ENCODE measurements around the gene TMEM72. TPM values are rescaled to one million over a fixed set of nuclear protein-coding genes. Genes with fewer than 3 reads are reported as not detected.
A peak's percentile ranks its signal among the peaks of the same experiment; 100 is the strongest.

Gene TMEM72
- total and polyA plus RNA-seq, 2 of the 13 experiments (the other 11 are each of a cell fraction or from before 2014, with no cell fraction given): 0.04 TPM; not detected in 1

- TF ChIP-seq POGK (CRISPR knock-in tag; conservative IDR thresholded peaks at IDR 0.05) (peak; percentile 58; the same call in 1 of the 2 replicates), ZNF781 (CRISPR knock-in tag; IDR thresholded peaks at IDR 0.05; ENCODE audit: borderline replicate concordance, not compliant biosample characterization) (no peak), TAF1 (CRISPR knock-in tag; IDR thresholded peaks at IDR 0.05) (peak; percentile 82), ZNF615 (CRISPR knock-in tag; IDR thresholded peaks at IDR 0.05; ENCODE audit: borderline replicate concordance) (0 out of 2 replicates have a peak, but pooled peaks have one; percentile 58), KLF12 (CRISPR knock-in tag; IDR thresholded peaks at IDR 0.05; ENCODE audit: borderline replicate concordance) (peak; percentile 91; the same call in 1 of the 2 replicates), FOXA1 (IDR thresholded peaks at IDR 0.05) (no peak), FOXA1 (CRISPR knock-in tag; IDR thresholded peaks at IDR 0.05) (peak; percentile 5; the same call in 1 of the 2 replicates), RELA (CRISPR knock-in tag; IDR thresholded peaks at IDR 0.05) (no peak), ZNF232 (CRISPR knock-in tag; IDR thresholded peaks at IDR 0.05; ENCODE audit: borderline replicate concordance) (0 out of 2 replicates have a peak, but pooled peaks have one; percentile 49), NFAT5 (CRISPR knock-in tag; IDR thresholded peaks at IDR 0.05) (peak; percentile 49; the same call in 1 of the 2 replicates), ZSCAN20 (CRISPR knock-in tag; IDR thresholded peaks at IDR 0.05; ENCODE audit: borderline replicate concordance) (no peak), ZNF678 (CRISPR knock-in tag; IDR thresholded peaks at IDR 0.05) (no peak), AGO1 (IDR thresholded peaks at IDR 0.05; ENCODE audit: low read depth, low read length, poor library complexity, severe bottlenecking) (peak; percentile 57), PCBP1 (IDR thresholded peaks at IDR 0.05; ENCODE audit: borderline replicate concordance, low read depth, low read length) (0 out of 2 replicates have a peak, but pooled peaks have one; percentile 14), SP140L (CRISPR knock-in tag; IDR thresholded peaks at IDR 0.05; ENCODE audit: borderline replicate concordance) (no peak), ZNF24 (IDR thresholded peaks at IDR 0.05) (no peak), SNAI1 (CRISPR knock-in tag; IDR thresholded peaks at IDR 0.05; ENCODE audit: borderline replicate concordance) (0 out of 2 replicates have a peak, but pooled peaks have one; percentile 53), NCOA5 (CRISPR knock-in tag; IDR thresholded peaks at IDR 0.05) (no peak), PHF21A (CRISPR knock-in tag; IDR thresholded peaks at IDR 0.05) (peak; percentile 86), RORA (CRISPR knock-in tag; IDR thresholded peaks at IDR 0.05) (no peak), ZNF564 (CRISPR knock-in tag; IDR thresholded peaks at IDR 0.05) (peak; percentile 19), TCF12 (IDR thresholded peaks at IDR 0.05) (no peak), TCF12 (CRISPR knock-in tag; IDR thresholded peaks at IDR 0.05) (0 out of 2 replicates have a peak, but pooled peaks have one; percentile 56)
Observed at GRCh38 chr10:44959247-44960087, 48.3 kb downstream of the TMEM72 start, which contains the start of gene RASSF4 (continued).
